Transverse colon (tissue), 4 donors: ENCODE measurements around the gene DHRS1. TPM values are rescaled to one million over a fixed set of nuclear protein-coding genes. Genes with fewer than 3 reads are reported as not detected.

ENCODE experiments used
- DNase-seq: peaks from one replicate; pipeline ENCODE4 v3.0.0-alpha.2; 2019
- H3K27ac ChIP-seq, 4 donors: fragments of 200-600 bp; sonication (generic); 2 replicates each; pipeline ENCODE4 v1.5.1; 2016 to 2018; ENCODE audit warnings: inconsistent platforms in 4 of 4
- H3K27me3 ChIP-seq: fragments of 200-600 bp; sonication (generic); 2 replicates; pipeline ENCODE4 v1.5.1; 2017; ENCODE audit warnings: inconsistent platforms
- H3K36me3 ChIP-seq, 4 donors: fragments of 200-600 bp; sonication (generic); 2 replicates each; pipeline ENCODE4 v1.5.1; 2017 to 2019; ENCODE audit warnings: inconsistent platforms in 4 of 4
- H3K4me1 ChIP-seq, 4 donors: fragments of 200-600 bp; sonication (generic); 2 replicates each; pipeline ENCODE4 v1.5.1; 2017 to 2020; ENCODE audit warnings: inconsistent platforms in 4 of 4
- H3K4me3 ChIP-seq, 4 donors: fragments of 200-600 bp; sonication (generic); 1 replicate in 1 of 4; 2 replicates in 3 of 4; pipeline versions ENCODE4 v1.5.1 to v1.6.1; 2017 to 2019; ENCODE audit warnings: inconsistent platforms in 4 of 4
- H3K9me3 ChIP-seq, 2 donors: fragments of 200-600 bp; sonication (generic); 2 replicates each; pipeline ENCODE4 v1.5.1; 2017 to 2019; ENCODE audit warnings: inconsistent platforms in 2 of 2
- CTCF ChIP-seq, 5 experiments: fragments of 200-600 bp in 3 of 5; fragments of 450-650 bp in 2 of 5; sonication (generic) in 3 of 5; IDR thresholded peaks; 1 replicate in 2 of 5; 2 replicates in 3 of 5; pipeline ENCODE4 v1.5.1; 2016 to 2017; ENCODE audit warnings: antibody characterized with exemption in 5 of 5, inconsistent platforms in 3 of 5, mild to moderate bottlenecking in 2 of 5, moderate library complexity in 1 of 5
- EP300 ChIP-seq: sonication (generic); formaldehyde crosslinking; IDR thresholded peaks from one replicate; pipeline ENCODE4 v1.6.1; 2017; ENCODE audit warnings: antibody characterized with exemption, low read depth
- POLR2A ChIP-seq: fragments of 450-650 bp; IDR thresholded peaks from one replicate; pipeline ENCODE4 v1.6.1; 2016; ENCODE audit warnings: antibody characterized with exemption, mild to moderate bottlenecking, moderate library complexity
- POLR2AphosphoS5 ChIP-seq, 3 donors: sonication (generic); formaldehyde crosslinking; IDR thresholded peaks; one replicate each; pipeline ENCODE4 v1.6.1; 2016; ENCODE audit warnings: antibody characterized with exemption in 3 of 3
- WGBS, 2 donors: methylation state at CpG; one replicate each; pipeline ENCODE4 v1.1.5; 2018; ENCODE audit warnings: low coverage in 1 of 2; 5-methylcytosine and 5-hydroxymethylcytosine counted together
- in situ Hi-C, 4 donors: fragments of 200-750 bp; cut with MboI; loops; one replicate each; pipeline versions ENCODE4 v1.15.0 to v1.15.1; 2017; ENCODE audit warnings: low sequenced_read_pairs in 3 of 4, low pct_ligation_motif_present in 1 of 4, low pct_unique_long_range_greater_than_20kb in 1 of 4
- intact Hi-C: fragments of 100-400 bp; cut with DNase I; formaldehyde crosslinking; loops from one replicate; pipeline ENCODE4 v1.15.1; 2023; ENCODE audit warnings: low total_unique reads
- total RNA-seq, 4 donors: library from RNA; depleted of rRNA; stranded (reverse); fragments of >200 nt; gene quantifications; one replicate each; pipeline ENCODE4 v1.1.0, GENCODE V29; 2016

Gene DHRS1
- 100 to 1,000 TPM in 1 of 4 donors, 10 to 100 TPM in 3; 84.2 to 106 (median 94.6) TPM for total RNA-seq

- in situ Hi-C loops = loop anchor here in 1 of 4 donors (5.0 kb wide), 1 partner anchor 57 kb away; the partner anchor contains the start of gene TINF2
- WGBS, 2 donors = 0 to 1% methylated on average over 1 to 65 of the region's 75 CpGs
- Histone ChIP-seq H3K4me3 (peak within 1 kb of the TSS; percentile 72 to 96 (median 84)), H3K27me3 (no peaks in the 10 kb centered on the region), H3K9me3 (no peaks in the 10 kb centered on the region), H3K4me1 (peaks cover 18 to 43% (median 24%) of the 10 kb centered on the region in 4 donors), H3K27ac (peak within 1 kb of the TSS; percentile 89 to 94 (median 92)), H3K36me3 (peaks cover 0 to 40% (median 18%) of the 10 kb centered on the region in 4 donors)
- intact Hi-C loops = loop anchor here (5.0 kb wide), 1 partner anchor 162 kb away; the partner anchor contains the start of gene PSME1
- TF ChIP-seq CTCF (IDR thresholded peaks at IDR 0.05) = no peak
- no peak for TF ChIP-seq EP300
- peak; percentile 86 for TF ChIP-seq POLR2A
- TF ChIP-seq POLR2AphosphoS5 (IDR thresholded peaks at IDR 0.05) = peak; percentile 94 to 97 (median 97)
- peak; percentile 96 for DNase-seq
Measured at GRCh38 chr14:24299255-24300191, at the start of gene DHRS1, which contains the start of gene NOP9. TSS of gene DHRS1 (minus strand) at chr14:24299780. CDS start at chr14:24299106, 674 bp downstream. TSS of gene NOP9 (plus strand) at chr14:24299850. CDS start at chr14:24299955, 105 bp downstream.

GRCh38 chr14:24348186-24348585, 48.6 kb upstream of the DHRS1 start:
- Histone ChIP-seq H3K27me3 (peaks cover 4% of the 10 kb centered on the region), H3K27ac (no peak overlapping the region), H3K4me1 (peaks cover 0 to 8% (median 0%) of the 10 kb centered on the region in 4 donors), H3K9me3 (no peaks in the 10 kb centered on the region), H3K36me3 (no peaks in the 10 kb centered on the region), H3K4me3 (no peak overlapping the region)
- no peak for DNase-seq
- WGBS, 2 donors = 90 to 96% methylated on average over 2 of the region's 2 CpGs
- in situ Hi-C loops (loop anchor here in 1 of 4 donors (25.0 kb wide), 1 partner anchor 89 kb away; the partner anchor contains the start of genes CBLN3, KHNYN and SDR39U1), intact Hi-C loops (no loop called here)
- TF ChIP-seq POLR2AphosphoS5 (IDR thresholded peaks at IDR 0.05) = no peak

GRCh38 chr14:24347134-24347533, 47.6 kb upstream of the DHRS1 start:
- no peaks in the 10 kb centered on the region for H3K36me3 ChIP-seq
- no peak for DNase-seq
- intact Hi-C loops (no loop called here), in situ Hi-C loops (loop anchor here in 1 of 4 donors (25.0 kb wide), 1 partner anchor 90 kb away; the partner anchor contains the start of genes CBLN3, KHNYN and SDR39U1)
- peaks cover 0 to 6% (median 0%) of the 10 kb centered on the region in 4 donors for H3K4me1 ChIP-seq
- H3K4me3 ChIP-seq = no peak overlapping the region
- TF ChIP-seq CTCF (IDR thresholded peaks at IDR 0.05) (no peak), EP300 (no peak), POLR2A (no peak), POLR2AphosphoS5 (IDR thresholded peaks at IDR 0.05) (no peak)
- no peaks in the 10 kb centered on the region for H3K9me3 ChIP-seq
- no peak overlapping the region for H3K27ac ChIP-seq
- H3K27me3 ChIP-seq = peaks cover 4% of the 10 kb centered on the region
- WGBS, 2 donors = 15% methylated on average over 1 of the region's 1 CpG; no CpG with 5 or more reads in 1 of the 2 donors

- Histone ChIP-seq H3K36me3 (no peaks in the 10 kb centered on the region), H3K9me3 (no peaks in the 10 kb centered on the region), H3K27ac (no peak overlapping the region), H3K27me3 (no peaks in the 10 kb centered on the region), H3K4me3 (no peak overlapping the region), H3K4me1 (peaks cover 0 to 6% (median 1%) of the 10 kb centered on the region in 4 donors)
- in situ Hi-C loops = loop anchor here in 1 of 4 donors (25.0 kb wide), 1 partner anchor 93 kb away; the partner anchor contains the start of genes CBLN3, KHNYN and SDR39U1
- intact Hi-C loops = no loop called here
- TF ChIP-seq POLR2A = no peak
- no peak for TF ChIP-seq EP300
- TF ChIP-seq POLR2AphosphoS5 (IDR thresholded peaks at IDR 0.05) = no peak
- no peak for TF ChIP-seq CTCF (IDR thresholded peaks at IDR 0.05)
- DNase-seq = no peak
- 67 to 69% methylated on average over 3 to 7 of the region's 7 CpGs for WGBS, 2 donors
Measured at GRCh38 chr14:24343795-24344660, 44.4 kb upstream of the DHRS1 start.
